GM10248 (cell line): ENCODE data around the gene BST1.
A peak's percentile ranks its signal among the peaks of the same experiment; 100 is the strongest.
"Not testable (repeated sequence)": the region's sequence is repeated elsewhere in the genome, so short reads cannot be mapped to it uniquely, and the experiment has no call there.

Source experiments
- CTCF ChIA-PET: fragments of 300-600 bp; sonication (Branson Sonifier 250); formaldehyde crosslinking; extraction: SDS; loops from one replicate; lab custom pipeline; 2021; ENCODE audit warnings: antibody characterized with exemption; lab: Yijun Ruan, JAX
- POLR2A ChIA-PET: fragments of 350-650 bp; sonication (Branson Sonifier 250); formaldehyde crosslinking; extraction: SDS; loops from one replicate; lab custom pipeline; 2020; ENCODE audit warnings: antibody characterized with exemption; lab: Yijun Ruan, JAX
- DNase-seq: peaks from one replicate; pipeline ENCODE4 v3.0.0; 2012; ENCODE audit errors: extremely low spot score
- CTCF ChIP-seq: IDR thresholded peaks from 2 replicates; pipeline ENCODE4 v1.5.1; 2012; ENCODE audit warnings: mild to moderate bottlenecking, low read depth; ENCODE audit errors: extremely low read depth, missing control alignments, control extremely low read depth

The BST1 gene

GRCh38 chr4:15754323-15754722 is 51.5 kb downstream of the BST1 start:
- DNase-seq = no peak
- POLR2A ChIA-PET = no interaction called here
- no peak for TF ChIP-seq CTCF
- CTCF ChIA-PET = no interaction called here

- TF ChIP-seq CTCF = no peak
- POLR2A ChIA-PET = no interaction called here
- CTCF ChIA-PET = interaction anchor here (0.8 to 2.6 kb wide), 11 partner anchors 10 to 127 kb away, joined by 3 to 17 read pairs (median 6); no protein-coding TSS in a partner anchor
- DNase-seq = no peak
These were observed 52.7 kb downstream of the BST1 start for GRCh38 chr4:15755321-15756155.

GRCh38 chr4:15756361-15756861 is 53.5 kb downstream of the BST1 start:
- peak; percentile 27 for TF ChIP-seq CTCF
- peak; percentile 38 for DNase-seq
- ChIA-PET POLR2A (no interaction called here), CTCF (interaction anchor here (0.8 to 2.6 kb wide), 14 partner anchors 9 to 126 kb away, joined by 3 to 17 read pairs (median 5); no protein-coding TSS in a partner anchor)

GRCh38 chr4:15757054-15757453 is 54.2 kb downstream of the BST1 start:
- POLR2A ChIA-PET = no interaction called here
- CTCF ChIA-PET = interaction anchor here (1.4 to 2.6 kb wide), 9 partner anchors 9 to 125 kb away, joined by 3 to 17 read pairs (median 7); no protein-coding TSS in a partner anchor
- DNase-seq = no peak
- no peak for TF ChIP-seq CTCF

GRCh38 chr4:15758294-15758693 is 55.4 kb downstream of the BST1 start:
- ChIA-PET POLR2A (no interaction called here), CTCF (no interaction called here)
- no peak for TF ChIP-seq CTCF
- no peak for DNase-seq

GRCh38 chr4:15762460-15762859 is 59.6 kb downstream of the BST1 start:
- POLR2A ChIA-PET, CTCF ChIA-PET, DNase-seq: not testable (repeated sequence)

GRCh38 chr4:15765391-15765790 is 62.5 kb downstream of the BST1 start:
- TF ChIP-seq CTCF = no peak
- ChIA-PET POLR2A (no interaction called here), CTCF (interaction anchor here (1.0 to 2.3 kb wide), 4 partner anchors 9 to 41 kb away, joined by 3 to 14 read pairs (median 6); no protein-coding TSS in a partner anchor)

More at GRCh38 chr4:15765391-15765790, 62.5 kb downstream of the BST1 start:
- DNase-seq = no peak
